Cardiac ventricle fibroblast (primary cell): Measurements from ENCODE around the gene RAMACL. TPM values are rescaled to one million over a fixed set of nuclear protein-coding genes. Genes with fewer than 3 reads are reported as not detected.

ENCODE experiments used
- total RNA-seq: library from RNA; depleted of rRNA; stranded (reverse); fragments of >200 nt; gene quantifications from 2 replicates; pipeline ENCODE4 v1.2.3, GENCODE V29; 2015

RAMACL gene
- total RNA-seq: 2.1 and 3.2 TPM in 2 replicates

DNA sequence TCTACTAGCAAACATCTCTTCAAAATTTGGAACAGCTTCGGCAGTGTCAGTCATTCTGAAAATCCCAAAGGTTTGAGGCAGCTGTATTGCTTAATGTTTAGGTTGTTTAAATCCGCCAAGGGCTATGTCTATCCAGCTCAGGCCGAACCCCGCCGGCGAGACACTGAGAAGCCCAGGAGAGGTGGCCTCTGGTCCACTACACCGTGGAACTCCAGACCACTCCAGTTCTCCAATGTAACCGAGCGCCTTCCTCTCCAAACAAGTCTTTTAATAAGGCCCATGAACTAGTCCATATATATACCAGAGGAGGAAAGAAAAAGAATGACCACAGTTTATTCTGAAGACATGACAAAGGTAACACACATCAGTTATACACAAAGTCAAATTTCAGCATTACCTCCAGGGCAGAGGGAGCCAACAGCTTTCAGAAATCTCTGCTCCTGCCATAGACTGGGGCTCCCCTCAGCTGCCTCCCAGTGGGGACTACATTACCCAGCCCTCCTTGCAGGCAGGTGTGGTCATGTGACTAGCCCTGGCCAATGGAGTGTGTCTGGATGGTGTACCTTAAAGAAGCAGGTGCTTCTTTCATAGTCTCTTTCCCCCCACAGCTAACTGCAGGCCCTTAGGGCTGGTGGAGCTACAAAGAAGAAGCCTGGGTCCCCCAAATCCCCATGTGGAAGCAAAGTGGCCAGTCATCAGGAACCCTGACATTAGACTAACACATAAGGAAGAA, at the start of gene RAMACL:
Gene RAMACL, minus strand, starts transcription at position 255 of the 733 bp plus-strand sequence. Its CDS starts 201 bp downstream, at position 54.

DNA sequence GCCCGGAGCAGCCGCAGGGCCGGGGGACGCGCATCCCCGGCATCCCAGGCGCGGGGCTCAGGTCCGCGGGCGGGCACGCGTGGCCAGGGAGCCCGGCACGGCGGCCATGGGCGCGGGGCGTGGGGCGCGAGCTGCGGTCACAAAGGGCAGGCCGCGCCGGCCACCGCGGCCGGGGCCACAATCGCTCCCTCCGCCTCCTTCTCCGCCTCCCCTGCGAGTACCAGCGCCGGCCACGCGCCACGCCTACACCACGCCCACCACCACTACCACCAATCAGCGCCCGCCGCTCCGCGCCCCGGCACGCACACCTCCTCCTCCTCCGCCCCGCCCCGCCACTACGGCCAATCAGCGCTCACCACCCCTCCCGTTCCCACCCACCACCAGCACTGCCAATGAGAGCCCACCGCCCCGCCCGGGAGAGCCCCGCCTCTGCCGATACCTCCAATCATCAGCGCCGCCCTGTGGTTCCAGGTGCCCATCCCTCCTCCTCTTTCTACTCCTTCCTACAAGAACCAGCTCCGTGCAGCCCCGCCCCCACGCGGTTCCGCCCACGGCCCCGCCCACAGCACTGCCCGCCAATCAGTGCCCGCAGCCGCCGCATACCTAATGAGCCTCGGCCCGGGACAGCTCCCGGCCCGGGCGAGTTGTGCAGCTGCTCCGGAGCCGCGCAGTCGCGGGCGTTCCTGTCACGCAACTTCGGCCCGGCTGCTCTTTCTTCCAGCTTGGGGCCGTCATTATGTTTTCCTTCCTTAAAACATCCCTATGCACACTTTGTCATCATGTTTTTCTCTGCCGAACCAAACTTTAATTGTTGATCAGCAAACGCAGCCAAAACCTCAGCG, 40.8 kb upstream of the RAMACL start, which contains the start of gene RPS6KA2:
Gene RPS6KA2, minus strand, starts transcription at position 219 of the 842 bp plus-strand sequence. CDS start 232 bp downstream, outside the sequence.

Other genes starting within 250 kb of the RAMACL start
- 42.0 and 43.9 TPM in 2 replicates for gene SFT2D1, start 244.1 kb downstream of the RAMACL start, total RNA-seq
- 22.4 and 28.4 TPM in 2 replicates for gene MPC1, start 203.7 kb downstream of the RAMACL start, total RNA-seq
- gene RPS6KA2, start 40.6 kb upstream of the RAMACL start, total RNA-seq: 198 and 224 TPM in 2 replicates